Measurements from ENCODE around the gene PEMT. TPM values are rescaled to one million over a fixed set of nuclear protein-coding genes. Genes with fewer than 3 reads are reported as not detected.
A peak's percentile ranks its signal among the peaks of the same experiment; 100 is the strongest.
"Not testable (repeated sequence)": the region's sequence is repeated elsewhere in the genome, so short reads cannot be mapped to it uniquely, and the experiment has no call there.

PEMT gene
- polyA plus RNA-seq, 1 donor: 28.1 TPM

DNA sequence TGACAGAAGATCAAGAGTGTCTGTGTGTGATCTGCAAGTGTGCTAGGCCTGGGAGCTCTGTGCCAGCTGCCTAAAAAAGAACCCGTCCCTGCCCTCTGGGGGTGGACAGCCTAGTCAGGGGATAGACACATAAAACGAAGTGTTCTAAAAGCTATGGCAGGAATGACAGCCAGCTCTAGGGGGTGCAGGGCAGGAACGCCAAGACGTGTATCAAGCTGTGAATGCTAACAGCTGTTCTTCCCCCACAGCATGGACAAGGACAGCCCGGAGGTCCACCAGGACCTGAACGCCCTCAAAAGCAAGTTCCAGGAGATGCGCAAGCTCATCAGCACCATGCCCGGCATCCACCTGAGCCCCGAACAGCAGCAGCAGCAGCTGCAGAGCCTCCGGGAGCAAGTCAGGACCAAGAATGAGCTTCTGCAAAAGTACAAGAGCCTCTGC is 100.5 kb downstream of the PEMT start:
- DNase-seq: no peak

DNA sequence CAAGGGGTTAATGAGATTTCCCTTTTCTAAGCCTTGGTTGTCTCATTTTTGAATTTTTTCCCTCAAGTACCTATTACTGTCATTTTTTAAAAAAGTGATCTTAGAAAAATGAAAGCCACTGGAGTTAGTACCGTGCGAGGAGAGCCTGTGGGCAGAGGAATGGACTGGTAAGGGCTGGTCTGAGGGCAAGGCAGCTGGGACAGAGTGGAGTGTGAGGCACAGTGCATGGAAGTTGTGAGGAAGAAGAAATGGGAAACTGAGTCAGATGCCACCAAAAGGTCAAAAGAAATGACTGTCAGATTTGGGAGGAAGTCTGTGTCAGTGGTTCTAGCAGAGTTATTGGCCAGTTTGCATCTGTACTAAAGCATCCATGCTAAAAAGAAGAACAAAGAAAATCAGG is 103.5 kb downstream of the PEMT start:
- no peak for DNase-seq

DNA sequence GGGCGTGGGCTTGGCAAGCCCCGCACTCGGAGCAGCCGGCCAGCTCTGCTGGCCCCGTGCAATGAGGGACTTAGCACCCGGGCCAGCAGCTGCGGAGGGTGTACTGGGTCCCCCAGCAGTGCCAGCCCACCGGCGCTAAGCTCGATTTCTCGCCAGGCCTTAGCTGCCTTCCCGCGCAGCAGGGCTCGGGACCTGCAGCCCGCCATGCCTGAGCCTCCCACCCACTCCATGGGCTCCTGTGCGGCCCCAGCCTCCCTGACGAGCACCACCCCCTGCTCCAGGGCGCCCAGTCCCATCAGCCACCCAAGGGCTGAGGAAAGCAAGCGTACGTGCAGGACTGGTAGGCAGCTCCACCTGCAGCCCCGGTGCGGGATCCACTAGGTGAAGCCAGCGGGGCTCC is 105.1 kb downstream of the PEMT start:
- not testable (repeated sequence) for DNase-seq

DNA sequence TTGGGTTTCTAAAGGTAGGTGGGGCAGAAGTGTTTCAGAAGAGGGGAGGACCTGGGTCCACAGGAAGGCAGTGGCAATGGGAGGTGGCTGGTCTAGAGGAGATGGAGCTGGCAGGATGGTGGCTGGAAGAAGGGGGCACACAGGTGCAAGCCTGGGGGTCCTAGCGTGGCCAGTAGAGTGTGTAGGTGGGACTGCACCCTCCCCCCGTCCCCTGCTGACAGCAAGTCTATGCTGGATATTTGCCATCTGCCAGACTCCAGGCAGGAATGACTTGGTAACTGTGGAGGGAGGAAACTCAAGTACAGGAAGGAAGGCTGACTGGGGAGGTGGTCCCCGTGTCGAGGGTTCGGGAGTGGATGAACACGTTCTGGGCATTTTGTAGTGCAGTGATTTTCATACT is 106.1 kb downstream of the PEMT start:
- DNase-seq: no peak

DNA sequence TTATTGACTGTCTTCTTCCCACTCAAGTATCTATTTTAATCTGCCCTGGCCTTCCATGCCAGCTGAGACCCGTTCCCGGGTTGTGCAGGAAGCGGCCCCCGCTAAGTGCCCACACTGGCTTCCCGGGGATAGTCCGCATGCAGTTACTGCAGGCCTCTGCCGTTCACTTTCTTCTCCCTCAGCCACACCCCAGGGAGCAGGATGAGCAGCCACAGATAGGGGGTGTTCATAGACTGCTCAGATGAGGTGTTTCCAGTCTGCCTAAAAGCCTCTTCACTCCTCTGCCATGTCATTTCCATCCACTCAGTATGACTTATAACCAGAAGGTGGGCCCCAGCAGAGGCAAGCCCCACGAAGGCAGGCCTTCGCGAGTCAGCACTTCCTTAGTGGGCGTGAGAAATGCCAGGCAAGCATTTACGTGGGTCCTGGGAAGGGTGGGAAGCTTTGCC is 107.0 kb downstream of the PEMT start:
- DNase-seq: no peak

DNA sequence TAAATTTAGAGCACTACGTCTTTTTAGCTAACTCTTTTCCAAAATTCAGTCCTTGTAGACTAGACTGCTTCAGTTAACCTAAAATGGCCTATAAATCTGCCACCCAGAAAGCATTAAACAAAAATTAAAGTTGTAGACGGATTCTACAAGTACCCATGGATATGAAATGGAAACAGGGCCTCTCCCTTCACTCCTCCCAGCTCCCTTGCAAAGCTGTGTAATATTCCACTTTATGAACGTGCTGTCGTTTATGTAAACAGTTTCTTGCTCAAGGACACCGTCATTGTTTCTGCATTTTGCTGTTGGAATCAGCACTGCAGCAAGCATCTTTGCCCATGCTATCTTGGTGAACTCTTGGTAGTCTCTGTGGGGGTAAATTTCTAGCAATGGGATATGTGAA is 109.6 kb downstream of the PEMT start:
- DNase-seq: no peak

DNA sequence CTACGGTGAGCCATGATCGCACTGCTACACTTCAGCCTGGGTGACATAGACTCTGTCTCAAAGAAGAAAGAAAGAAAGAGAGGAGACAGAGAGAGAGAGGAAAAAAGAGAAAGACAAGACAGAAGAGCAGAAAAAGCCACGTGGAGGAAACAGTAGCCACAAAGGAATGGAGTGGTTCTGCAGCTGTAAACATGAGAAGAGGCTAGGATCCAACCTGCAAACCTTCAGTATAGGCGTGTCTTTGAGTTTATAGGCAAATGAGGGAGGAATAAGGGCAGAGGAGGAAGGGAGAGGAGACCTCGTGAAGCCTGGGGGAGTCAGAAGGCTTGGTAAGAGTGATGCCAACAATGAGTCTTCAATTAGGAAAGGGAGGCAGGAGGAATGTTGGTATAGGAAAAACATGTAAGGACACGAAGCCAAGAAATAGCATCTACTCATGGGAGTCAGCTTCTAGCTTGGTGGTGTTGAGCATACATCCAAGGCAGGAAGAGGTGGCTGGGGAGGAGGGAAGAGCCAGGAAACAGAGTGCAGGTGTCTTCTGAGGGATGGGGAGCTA is 110.8 kb downstream of the PEMT start:
- DNase-seq: no peak

DNA sequence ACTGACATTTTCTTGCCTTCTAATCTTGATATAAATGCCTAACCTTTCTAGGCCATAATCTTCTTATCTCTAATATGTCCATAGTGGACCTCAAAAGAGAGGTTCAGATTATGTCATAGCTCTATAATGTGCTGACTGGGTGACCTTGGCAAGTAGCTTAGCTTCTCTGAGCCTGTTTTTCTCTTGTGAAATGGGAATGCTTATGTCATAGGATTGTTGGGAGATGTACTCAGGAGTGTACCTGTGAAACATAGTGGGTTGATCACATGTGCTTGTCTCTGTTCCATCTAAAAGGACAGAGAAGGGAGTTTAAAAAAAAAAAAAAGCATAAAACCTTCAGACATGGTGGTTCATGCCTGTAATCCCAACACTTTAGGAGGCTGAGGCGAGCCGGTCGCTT is 112.3 kb downstream of the PEMT start:
- DNase-seq: no peak

DNA sequence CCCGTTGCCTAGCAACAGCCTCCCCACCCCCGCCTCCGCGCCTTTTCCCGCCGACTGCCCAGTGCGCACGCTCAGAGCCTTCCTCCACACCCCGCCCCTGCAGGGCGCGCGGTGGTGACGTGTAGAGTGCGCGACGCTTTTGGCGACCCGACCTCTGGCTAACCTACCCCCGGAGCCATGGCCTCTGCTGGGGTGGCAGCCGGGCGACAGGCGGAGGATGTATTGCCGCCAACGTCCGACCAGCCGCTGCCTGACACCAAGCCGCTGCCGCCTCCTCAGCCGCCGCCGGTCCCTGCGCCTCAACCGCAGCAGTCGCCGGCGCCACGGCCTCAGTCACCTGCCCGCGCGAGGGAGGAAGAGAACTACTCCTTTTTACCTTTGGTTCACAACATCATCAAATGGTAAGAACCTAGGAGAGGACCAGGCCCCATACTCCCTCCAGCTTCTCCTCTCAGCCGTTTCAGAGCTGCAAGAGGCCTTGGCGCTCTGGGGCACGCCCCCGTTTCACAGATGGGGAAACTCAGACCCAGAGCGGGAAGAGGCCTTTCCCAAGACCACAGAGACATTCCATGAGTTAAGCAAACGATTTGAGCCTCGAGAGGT is 114.5 kb downstream of the PEMT start, which contains the start of gene MED9:
Gene MED9, plus strand, starts transcription at position 136 of the 603 bp plus-strand sequence. Its CDS starts 42 bp downstream, at position 178.
- peak; percentile 91 for DNase-seq

DNA sequence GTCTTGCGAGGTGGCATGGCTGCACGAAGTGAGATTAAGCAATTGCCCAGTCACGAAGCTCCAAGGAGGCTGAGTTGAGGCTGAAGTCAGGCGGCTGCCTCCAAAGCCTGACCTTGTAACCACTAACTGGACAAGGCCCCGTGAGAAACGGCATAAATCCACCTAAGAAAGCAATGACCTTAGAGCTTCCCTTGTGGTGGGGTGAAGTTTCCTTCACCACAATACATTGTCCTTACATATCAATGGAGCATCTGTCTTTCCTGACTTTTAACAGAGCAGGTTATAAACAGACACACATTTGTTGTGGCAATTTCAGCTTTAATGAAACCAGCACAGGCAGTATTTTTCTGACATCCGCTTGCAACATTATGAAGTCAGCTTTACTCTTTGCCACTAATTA is 117.2 kb downstream of the PEMT start:
- no peak for DNase-seq

DNA sequence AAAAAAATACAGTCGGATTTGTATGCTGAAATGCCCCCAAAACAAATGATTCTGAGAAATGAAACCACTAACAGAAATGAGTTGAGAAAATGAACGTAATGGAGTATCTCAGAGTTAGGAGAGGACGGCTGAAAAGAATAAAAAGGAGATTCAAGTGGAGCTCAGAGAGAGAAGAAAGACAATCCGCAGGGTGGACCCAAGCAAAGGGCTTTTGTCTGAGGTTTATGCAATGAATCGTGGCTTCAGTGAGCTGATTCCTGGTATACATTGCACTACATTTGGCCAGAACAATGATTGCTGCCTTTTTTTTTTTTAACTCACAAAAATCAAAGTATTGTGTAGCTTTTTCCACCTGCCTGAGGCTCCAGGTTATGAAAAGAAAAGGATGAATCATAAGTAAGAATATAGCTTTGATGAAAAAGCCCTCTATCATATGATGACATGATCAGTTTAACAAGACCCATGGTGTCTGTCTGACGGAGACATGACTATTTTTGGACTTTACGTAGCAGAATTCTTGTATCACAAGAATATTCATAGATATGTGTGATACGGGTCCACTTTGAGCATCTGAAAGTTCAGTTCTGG is 119.1 kb downstream of the PEMT start:
- no peak for DNase-seq

DNA sequence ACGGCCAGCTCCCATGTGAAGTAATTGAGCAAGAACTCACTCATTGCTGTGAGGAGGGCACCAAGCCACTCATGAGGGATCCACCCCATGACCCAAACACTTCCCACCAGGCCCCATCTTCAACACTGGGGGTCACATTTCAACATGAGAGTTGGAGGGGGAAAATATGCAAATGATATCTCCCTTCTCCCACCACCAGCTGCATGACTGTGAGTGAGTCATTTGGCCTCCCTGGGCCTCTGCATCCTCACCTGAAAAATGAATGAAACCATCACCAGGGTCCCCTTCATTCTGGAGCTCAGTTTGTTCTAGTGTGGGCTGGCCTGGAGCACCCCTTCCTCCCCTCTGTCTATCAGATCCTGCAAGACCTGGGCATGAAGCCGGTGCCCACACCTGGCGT is 121.5 kb downstream of the PEMT start:
- no peak for DNase-seq

DNA sequence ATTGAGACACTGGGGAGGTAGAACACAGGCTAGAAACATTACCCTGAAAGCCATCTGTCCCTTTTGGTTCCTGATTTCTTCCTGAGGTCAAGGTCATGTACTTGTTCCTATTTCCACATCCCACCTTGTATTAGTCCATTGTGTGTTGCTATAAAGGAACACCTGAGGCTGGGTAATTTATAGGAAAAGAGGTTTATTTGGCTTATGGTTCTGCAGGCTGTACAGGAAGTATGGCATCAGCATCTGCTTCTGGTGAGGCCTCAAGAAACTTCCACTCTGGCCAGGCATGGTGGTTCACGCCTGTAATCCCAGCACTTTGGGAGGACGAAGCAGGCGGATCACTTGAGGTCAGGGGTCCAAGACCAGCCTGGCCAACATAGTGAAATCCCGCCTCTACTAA is 122.2 kb downstream of the PEMT start:
- no peak for DNase-seq

DNA sequence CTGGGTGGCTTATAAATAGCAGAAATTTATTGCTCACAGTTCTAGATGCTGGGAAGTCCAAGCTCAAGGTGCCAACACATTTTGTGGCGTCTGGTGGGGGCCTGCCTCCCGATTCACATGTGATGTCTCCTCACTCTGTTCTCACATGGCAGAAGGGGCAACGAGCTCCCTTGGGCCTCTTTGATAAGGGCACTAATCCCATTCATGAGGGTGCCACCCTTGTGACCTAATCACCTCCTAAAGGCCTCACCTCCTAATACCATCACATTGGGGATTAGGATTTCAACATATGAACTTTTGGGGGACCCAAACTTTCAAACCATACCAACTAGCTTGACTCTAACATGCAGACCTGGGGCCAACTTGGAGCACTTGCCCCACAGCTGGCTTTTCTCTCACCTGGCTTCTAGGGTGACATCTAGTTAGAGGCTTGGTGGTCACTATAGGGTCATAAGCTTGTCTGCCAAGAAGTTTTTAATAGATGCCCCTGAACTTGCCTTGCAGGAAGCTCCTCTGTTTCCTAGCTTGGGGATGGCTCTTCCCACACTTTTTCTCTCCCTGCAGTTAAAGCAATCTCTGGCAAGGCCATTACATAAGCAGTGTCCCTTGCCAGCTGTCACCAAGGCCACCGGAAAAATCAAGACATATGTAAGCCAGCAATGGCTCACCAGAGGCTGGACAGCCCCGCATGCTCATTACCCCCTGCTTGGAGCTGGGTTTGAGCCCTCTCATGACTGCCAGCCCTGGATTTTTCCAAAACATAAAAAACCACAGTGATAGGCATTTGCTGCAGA is 123.1 kb downstream of the PEMT start:
- DNase-seq: no peak

DNA sequence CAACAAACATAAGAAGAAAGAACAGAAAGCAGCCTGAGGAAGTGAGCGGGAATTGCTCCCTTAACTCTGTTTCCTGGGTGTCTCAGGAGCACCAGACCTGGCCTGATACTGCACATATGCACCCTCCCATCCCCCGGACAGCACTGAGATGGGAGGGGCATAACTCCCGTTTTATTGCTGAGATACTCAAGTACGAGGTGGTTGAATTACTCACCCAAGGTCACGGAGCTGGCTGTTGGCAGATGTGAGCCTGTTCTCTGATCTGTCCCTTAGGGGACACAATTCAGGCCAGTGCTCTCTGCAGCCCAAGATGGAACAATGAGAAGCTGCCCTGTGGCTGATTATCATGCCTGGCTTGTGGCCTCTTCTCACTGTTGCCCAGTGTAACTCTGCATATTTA is 123.8 kb downstream of the PEMT start:
- DNase-seq: no peak

DNA sequence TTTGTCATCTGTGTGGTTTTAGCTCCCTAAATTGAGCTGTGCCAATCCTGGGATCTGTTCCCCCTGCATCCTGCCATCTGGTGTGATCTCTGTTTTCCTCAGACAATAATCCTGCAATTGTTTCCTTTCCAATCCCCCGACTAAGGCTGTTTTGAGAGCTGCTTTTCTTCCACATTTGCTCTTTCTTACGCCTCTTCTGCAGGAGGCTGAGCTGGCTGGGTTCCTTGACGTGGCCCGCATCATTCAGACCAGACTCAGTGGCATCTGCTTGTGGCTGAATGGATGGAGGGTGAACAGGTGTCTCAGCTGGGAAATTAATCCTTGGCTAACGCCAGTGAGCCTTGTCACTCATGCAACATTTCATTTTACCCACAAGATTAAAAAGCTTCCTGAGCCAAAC is 124.5 kb downstream of the PEMT start:
- DNase-seq: no peak

DNA sequence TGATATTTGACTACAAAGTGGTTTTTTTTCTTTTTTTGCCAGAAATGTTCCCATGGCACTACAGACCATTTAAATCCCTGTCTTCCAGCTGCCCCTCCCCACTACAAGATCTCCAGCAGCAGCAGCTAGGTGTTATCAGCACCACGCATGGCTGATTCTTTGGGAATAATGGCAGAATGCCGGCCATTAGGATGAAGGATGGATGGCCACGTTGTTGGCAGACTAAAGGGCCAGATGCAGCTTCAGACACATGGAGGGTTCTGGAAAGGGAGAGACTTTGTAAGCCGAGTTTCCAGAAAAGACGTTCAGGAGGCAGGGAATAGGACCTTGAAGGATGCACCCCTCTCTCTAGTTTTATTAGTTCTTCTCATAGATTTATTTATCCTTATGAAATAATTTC is 125.0 kb downstream of the PEMT start:
- no peak for DNase-seq

DNA sequence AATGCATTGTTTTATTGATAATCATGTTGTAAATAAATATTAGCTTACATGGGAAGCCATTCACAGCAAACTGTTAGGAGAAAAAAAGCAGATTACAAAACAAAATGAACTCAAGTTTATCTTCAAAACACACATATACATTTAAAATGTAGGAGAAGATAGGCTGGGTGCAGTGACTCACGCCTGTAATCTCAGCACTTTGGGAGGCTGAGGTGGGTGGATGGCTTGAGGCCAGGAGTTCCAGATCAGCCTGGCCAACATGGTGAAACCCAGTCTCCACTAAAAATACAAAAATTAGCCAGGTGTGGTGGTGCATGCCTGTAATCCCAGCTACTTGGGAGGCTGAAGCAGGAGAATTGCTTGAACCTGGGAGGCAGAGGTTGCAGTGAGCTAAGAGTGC is 125.6 kb downstream of the PEMT start:
- not testable (repeated sequence) for DNase-seq

DNA sequence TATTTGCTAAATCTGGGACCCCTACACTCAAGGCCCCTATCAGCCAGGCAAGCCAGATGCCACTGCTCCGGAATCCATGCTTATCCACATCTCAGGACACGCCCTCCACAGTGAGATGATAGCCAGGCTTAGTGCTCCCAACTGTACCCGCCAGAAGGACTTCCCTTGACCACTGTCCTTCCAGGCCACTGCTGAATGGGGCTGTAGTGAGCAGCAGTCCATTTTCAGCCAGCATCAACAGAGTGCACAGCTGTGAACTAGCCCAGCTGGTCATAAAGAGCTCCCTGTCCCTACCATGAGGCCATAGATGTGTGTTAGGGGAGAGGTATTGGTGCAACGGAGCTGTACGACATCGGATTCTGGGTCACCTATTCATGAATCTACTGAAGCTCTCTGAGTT is 127.7 kb downstream of the PEMT start:
- no peak for DNase-seq

DNA sequence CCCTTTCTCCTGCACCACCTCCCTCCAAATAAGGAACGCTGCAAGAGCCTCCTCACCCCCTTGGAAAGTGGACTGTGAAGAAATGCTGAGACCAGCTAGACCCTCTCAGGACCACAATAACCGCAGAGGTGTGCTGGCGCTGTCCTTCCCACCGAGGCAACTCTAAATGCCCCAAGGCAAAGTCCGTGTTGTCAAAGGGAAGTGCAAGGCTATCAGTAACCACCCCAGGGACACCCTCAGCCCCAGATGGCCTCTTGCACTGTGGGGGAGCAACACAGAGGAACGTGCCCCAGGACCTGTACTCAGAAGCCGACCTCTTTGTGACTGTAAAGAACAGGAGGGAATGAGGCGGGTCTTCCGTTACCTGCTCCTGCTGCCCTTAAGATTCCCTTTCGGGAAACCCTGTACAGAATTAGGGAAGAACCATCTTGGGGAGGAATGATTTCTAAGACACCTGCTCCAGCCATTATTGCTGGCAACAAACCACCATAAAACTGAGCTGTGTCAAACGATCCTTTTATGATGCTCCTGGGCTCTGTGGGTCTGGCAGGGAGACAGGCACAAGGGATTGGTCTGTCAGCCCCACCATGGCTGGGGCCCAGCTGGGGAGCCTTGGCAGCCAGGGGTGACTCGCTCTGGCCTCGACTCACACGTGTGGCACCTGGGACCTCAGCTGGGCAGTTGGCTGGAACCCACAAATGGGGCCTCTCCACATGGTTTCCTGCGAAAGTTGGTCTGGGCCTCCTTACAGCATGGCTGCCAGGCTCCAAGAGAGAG is 129.3 kb downstream of the PEMT start:
- no peak for DNase-seq

DNA sequence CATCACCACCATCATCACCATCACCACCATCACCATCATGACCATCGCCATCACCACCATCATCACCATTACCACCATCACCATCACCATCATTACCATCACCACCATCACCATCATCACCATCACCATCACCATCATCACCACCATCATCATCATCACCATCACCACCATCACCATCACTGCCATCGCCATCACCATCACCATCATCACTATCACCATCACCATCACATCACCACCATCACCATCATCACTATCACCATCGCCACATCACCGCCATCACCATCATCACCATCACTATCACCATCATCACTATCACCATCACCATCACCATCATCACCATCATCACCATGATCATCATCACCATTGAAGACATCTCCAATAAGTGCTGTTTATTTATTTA is 131.5 kb downstream of the PEMT start:
- no peak for DNase-seq

DNA sequence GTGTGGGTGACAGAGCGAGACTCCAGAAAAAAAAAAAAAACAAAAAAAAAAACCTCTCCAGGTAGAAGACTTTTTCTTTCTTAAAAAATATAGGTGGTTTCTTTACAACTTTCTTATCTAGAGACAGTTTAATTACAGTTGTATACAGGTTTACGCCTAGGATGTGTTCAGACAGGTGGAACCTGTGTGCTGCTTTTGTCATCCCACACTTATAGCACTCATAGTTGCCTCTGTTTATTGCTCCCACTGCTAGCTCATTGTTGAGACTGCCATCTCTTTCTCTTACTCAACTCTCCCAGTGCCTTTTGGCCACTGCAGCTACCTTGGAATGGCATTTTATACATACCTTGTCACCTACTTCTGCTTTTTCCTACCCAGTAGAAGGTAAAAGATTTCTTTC is 133.8 kb downstream of the PEMT start:
- no peak for DNase-seq
